Upper lobe of left lung (tissue), 6 donors: ENCODE results near the gene LRRN2. TPM values are rescaled to one million over a fixed set of nuclear protein-coding genes. Genes with fewer than 3 reads are reported as not detected.

ENCODE experiments used
- ATAC-seq, 2 donors: fragments of 200-7000 bp; cut with Tn5 transposase; one replicate each; pipeline ENCODE4 v1.9.1; 2022; ENCODE audit warnings: mild to moderate bottlenecking in 2 of 2, moderate library complexity in 2 of 2; ENCODE audit not compliant: low FRiP score in 2 of 2
- DNase-seq, 2 donors: peaks; one replicate each; pipeline ENCODE4 v3.0.0-alpha.2; 2019 to 2020
- H3K27ac ChIP-seq, 4 donors: fragments of 200-600 bp; sonication (generic); one replicate each; pipeline ENCODE4 v1.5.1; 2016 to 2019
- H3K27me3 ChIP-seq, 4 donors: fragments of 200-600 bp; sonication (generic); one replicate each; pipeline ENCODE4 v1.5.1; 2017 to 2019
- H3K36me3 ChIP-seq, 4 donors: fragments of 200-600 bp; sonication (generic); one replicate each; pipeline ENCODE4 v1.5.1; 2016 to 2019
- H3K4me1 ChIP-seq, 4 donors: fragments of 200-600 bp; sonication (generic); one replicate each; pipeline ENCODE4 v1.5.1; 2018 to 2019
- H3K4me3 ChIP-seq, 4 donors: fragments of 200-600 bp; sonication (generic); one replicate each; pipeline ENCODE4 v1.5.1; 2017 to 2019; ENCODE audit warnings: mild to moderate bottlenecking in 2 of 4, moderate library complexity in 1 of 4
- H3K9me3 ChIP-seq, 4 donors: fragments of 200-600 bp; sonication (generic); one replicate each; pipeline ENCODE4 v1.5.1; 2018 to 2019
- CTCF ChIP-seq, 6 experiments: fragments of 450-650 bp in 4 of 6; fragments of 200-600 bp in 2 of 6; sonication (generic) in 2 of 6; IDR thresholded peaks; one replicate each; pipeline ENCODE4 v1.5.1; 2016 to 2019; ENCODE audit warnings: antibody characterized with exemption in 6 of 6
- EP300 ChIP-seq, 4 donors: sonication (generic); formaldehyde crosslinking; IDR thresholded peaks; one replicate each; pipeline ENCODE4 v1.5.1; 2017; ENCODE audit warnings: antibody characterized with exemption in 4 of 4, control low read depth in 2 of 4
- POLR2A ChIP-seq, 4 donors: fragments of 450-650 bp; IDR thresholded peaks; one replicate each; pipeline ENCODE4 v1.5.1; 2016 to 2017; ENCODE audit warnings: antibody characterized with exemption in 4 of 4, mild to moderate bottlenecking in 2 of 4
- POLR2AphosphoS5 ChIP-seq, 2 donors: sonication (generic); formaldehyde crosslinking; IDR thresholded peaks; one replicate each; pipeline ENCODE4 v1.5.1; 2017; ENCODE audit warnings: antibody characterized with exemption in 2 of 2
- WGBS, 2 donors: methylation state at CpG; one replicate each; pipeline ENCODE4 v1.1.5; 2017 to 2018; 5-methylcytosine and 5-hydroxymethylcytosine counted together
- total RNA-seq, 6 donors: library from RNA; depleted of rRNA in 4 of 6; stranded (reverse); fragments of >200 nt in 4 of 6; gene quantifications; one replicate each; pipeline versions ENCODE4 v1.1.0 to v1.2.1, GENCODE V29; 2016 to 2021
- donor health status: DM: no; HTN: no; CAD: no; lungs with moderate emphysema.
- donor health status: DM: no; HTN: yes; CAD: no; lungs with severe emphysema.

Gene LRRN2
- total RNA-seq, result 1 to 10 TPM in 4 of 6 donors, under 1 TPM in 1, not detected in 1; 0.61 to 4.2 (median 2.6) TPM

DNA sequence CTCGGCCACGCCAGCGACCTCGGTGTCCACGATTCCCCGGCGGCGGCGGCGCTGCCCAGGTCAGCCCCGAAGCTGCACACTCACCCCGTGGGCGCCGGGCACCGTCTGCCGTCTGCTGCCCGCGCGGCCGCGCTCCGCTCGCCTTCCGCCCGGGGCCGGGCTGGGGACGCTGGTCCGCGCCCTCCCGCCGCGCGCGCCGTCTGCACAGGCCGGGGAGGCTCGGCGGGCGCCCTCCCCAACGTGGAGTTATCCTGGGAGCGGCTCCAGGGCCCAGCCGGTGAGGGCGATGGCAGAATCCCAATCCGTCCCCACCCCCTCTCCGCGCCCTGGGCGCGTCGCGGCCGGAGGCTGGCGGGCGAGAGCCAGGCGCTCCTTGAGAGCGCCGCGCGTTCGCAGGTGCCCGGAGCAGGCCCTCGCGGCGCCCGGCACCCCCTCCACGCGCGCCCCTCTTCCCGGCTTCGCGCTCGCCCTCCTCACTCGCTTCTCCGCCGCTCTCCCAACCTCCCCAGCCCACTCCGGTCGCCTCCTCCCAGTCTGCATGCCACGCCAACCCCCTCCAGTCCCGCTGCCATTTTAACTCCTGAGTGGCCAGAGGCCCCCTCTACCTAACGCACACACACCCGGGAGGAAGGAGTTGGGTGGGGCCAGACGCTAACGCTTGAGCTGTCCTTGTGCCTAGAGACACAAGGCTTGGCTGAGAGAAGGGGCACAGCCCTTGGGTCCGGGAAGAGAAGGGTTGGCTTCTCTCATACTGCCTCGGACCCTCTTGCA is at the start of gene LRRN2:
TSS of gene LRRN2 (minus strand) at position 503 of the 771 bp plus-strand sequence. CDS start 65,746 bp downstream, outside the sequence.
- DNase-seq (peak in 1 of 2 donors; percentile 86), ATAC-seq (peak in 1 of 2 donors; percentile 61)
- Histone ChIP-seq H3K36me3 (no peaks in the 10 kb centered on the region), H3K9me3 (no peaks in the 10 kb centered on the region), H3K27me3 (peaks cover 0 to 24% (median 6%) of the 10 kb centered on the region in 4 donors), H3K4me1 (peaks cover 8 to 24% (median 15%) of the 10 kb centered on the region in 4 donors), H3K27ac (no peak within 1 kb of the TSS), H3K4me3 (peak within 1 kb of the TSS; percentile 15 to 49 (median 44))
- TF ChIP-seq EP300 (IDR thresholded peaks at IDR 0.05) (no peak), POLR2AphosphoS5 (IDR thresholded peaks at IDR 0.05) (no peak), POLR2A (IDR thresholded peaks at IDR 0.05) (no peak), CTCF (IDR thresholded peaks at IDR 0.05) (no peak)
- 3 to 11% methylated on average over 9 to 32 of the region's 84 CpGs for WGBS, 2 donors

- Histone ChIP-seq H3K4me3 (no peak overlapping the region), H3K9me3 (peaks cover 0 to 13% (median 9%) of the 10 kb centered on the region in 4 donors), H3K4me1 (no peaks in the 10 kb centered on the region), H3K27me3 (no peaks in the 10 kb centered on the region), H3K36me3 (no peaks in the 10 kb centered on the region), H3K27ac (no peak overlapping the region)
- TF ChIP-seq EP300 (IDR thresholded peaks at IDR 0.05), result no peak
- TF ChIP-seq CTCF (IDR thresholded peaks at IDR 0.05), result no peak
- no peak for TF ChIP-seq POLR2A (IDR thresholded peaks at IDR 0.05)
- TF ChIP-seq POLR2AphosphoS5 (IDR thresholded peaks at IDR 0.05), result no peak
- ATAC-seq, result no peak
- no peak for DNase-seq
Observed at GRCh38 chr1:204735042-204735441, 49.5 kb upstream of the LRRN2 start.

DNA sequence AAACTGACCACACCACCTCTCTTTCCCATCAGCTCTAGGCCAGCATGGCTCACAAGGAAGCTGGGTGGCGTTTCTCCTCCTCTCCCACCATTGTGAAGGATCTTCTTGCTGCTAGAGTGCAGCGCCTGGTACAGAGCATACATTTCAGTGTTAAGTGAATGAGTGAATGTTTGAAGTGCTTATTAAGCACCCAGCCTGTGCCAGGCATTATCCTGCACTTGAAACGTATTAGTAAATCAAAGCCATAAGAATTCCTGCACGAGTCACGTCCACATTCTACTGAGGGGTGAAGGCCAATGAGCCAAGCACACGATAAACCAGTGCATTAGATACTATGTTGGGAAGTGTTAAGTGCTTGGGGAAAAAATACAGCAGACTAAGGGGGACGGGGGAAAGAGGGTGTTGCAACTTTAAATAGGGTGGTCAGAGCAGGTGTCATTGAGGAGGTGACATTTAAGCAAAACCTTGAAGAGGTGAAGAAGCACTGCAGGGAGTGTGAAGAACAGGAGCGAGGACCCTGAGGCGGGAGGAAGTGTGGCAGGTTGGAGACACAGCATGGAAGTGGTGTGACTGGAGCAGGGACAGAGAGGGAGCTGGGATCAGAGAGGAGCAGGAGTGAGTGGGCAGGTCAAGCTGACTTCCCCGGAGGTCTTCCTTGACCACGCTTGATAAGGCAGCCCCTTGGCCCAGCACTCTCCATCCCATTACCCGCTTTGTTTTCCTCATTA is 48.5 kb upstream of the LRRN2 start:
- Histone ChIP-seq H3K36me3 (no peaks in the 10 kb centered on the region), H3K4me3 (no peak overlapping the region), H3K4me1 (no peaks in the 10 kb centered on the region), H3K27me3 (no peaks in the 10 kb centered on the region), H3K9me3 (peaks cover 0 to 13% (median 7%) of the 10 kb centered on the region in 4 donors), H3K27ac (no peak overlapping the region)
- ATAC-seq (no peak), DNase-seq (no peak)
- 56 to 57% methylated on average over 12 of the region's 12 CpGs for WGBS, 2 donors
- TF ChIP-seq POLR2AphosphoS5 (IDR thresholded peaks at IDR 0.05) (no peak), EP300 (IDR thresholded peaks at IDR 0.05) (no peak), CTCF (IDR thresholded peaks at IDR 0.05) (no peak), POLR2A (IDR thresholded peaks at IDR 0.05) (no peak)

DNA sequence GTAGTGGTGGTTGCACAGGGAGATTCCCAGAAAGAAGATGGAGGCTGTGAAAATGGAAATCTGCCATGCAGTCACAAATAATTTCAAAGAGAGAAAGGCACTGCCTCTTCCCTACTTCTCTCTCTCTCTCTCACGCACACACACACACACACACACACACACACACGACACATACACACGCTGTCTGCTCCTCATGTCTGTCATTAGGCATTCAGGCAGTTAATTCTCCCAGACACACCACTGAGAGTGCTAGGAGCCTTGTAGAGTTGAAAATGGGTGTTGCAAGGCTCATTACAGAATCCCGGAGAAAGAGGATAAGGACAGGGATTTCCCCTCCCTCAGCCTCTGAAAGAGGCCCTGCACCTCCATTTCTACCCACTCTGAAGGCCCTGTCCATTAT is 47.8 kb upstream of the LRRN2 start:
- TF ChIP-seq EP300 (IDR thresholded peaks at IDR 0.05), result no peak
- no peak for TF ChIP-seq POLR2A (IDR thresholded peaks at IDR 0.05)
- no peak for TF ChIP-seq CTCF (IDR thresholded peaks at IDR 0.05)
- no peak for TF ChIP-seq POLR2AphosphoS5 (IDR thresholded peaks at IDR 0.05)

More for the DNA sequence above, 47.8 kb upstream of the LRRN2 start:
- DNase-seq (no peak), ATAC-seq (no peak)
- Histone ChIP-seq H3K36me3 (no peaks in the 10 kb centered on the region), H3K4me3 (no peak overlapping the region), H3K9me3 (peaks cover 0 to 6% (median 2%) of the 10 kb centered on the region in 4 donors), H3K27ac (no peak overlapping the region), H3K27me3 (no peaks in the 10 kb centered on the region), H3K4me1 (no peaks in the 10 kb centered on the region)
- WGBS, 2 donors, result 60% methylated on average over 4 of the region's 4 CpGs
